AG09319 (cell line): Measurements from ENCODE around the gene ADRB1.

Experiments
- DNase-seq: peaks from one replicate; pipeline ENCODE4 v3.0.0-alpha.2; 2010; ENCODE audit warnings: low read depth; ENCODE audit errors: extremely low read depth
- CTCF ChIP-seq: IDR thresholded peaks from 2 replicates; pipeline ENCODE4 v1.5.1; 2011; ENCODE audit warnings: low read depth, mild to moderate bottlenecking, inconsistent platforms, low read length, moderate library complexity

Gene ADRB1

GRCh38 chr10:114045136-114046086 lies 1.7 kb downstream of the ADRB1 start:
- no peak for TF ChIP-seq CTCF
- no peak for DNase-seq

GRCh38 chr10:114046087-114046458 lies 2.4 kb downstream of the ADRB1 start:
- no peak for DNase-seq
- TF ChIP-seq CTCF, result no peak

GRCh38 chr10:114048472-114048871 lies 4.8 kb downstream of the ADRB1 start:
- no peak for TF ChIP-seq CTCF
- DNase-seq, result no peak

GRCh38 chr10:114051714-114052113 lies 8.0 kb downstream of the ADRB1 start:
- no peak for TF ChIP-seq CTCF
- no peak for DNase-seq

- TF ChIP-seq CTCF, result no peak
- no peak for DNase-seq
Observed at GRCh38 chr10:114052255-114052654, 8.6 kb downstream of the ADRB1 start.

GRCh38 chr10:114053946-114054345 lies 10.3 kb downstream of the ADRB1 start:
- DNase-seq, result no peak

More at GRCh38 chr10:114053946-114054345, 10.3 kb downstream of the ADRB1 start:
- no peak for TF ChIP-seq CTCF
